GM21447 (cell line): ENCODE results near the gene CIB4.

Experiments
- ATAC-seq: cut with Tn5 transposase; IDR thresholded peaks from one replicate; pipeline ENCODE4 v1.9.1; 2021; ENCODE audit not compliant: unreplicated experiment

Gene CIB4

DNA sequence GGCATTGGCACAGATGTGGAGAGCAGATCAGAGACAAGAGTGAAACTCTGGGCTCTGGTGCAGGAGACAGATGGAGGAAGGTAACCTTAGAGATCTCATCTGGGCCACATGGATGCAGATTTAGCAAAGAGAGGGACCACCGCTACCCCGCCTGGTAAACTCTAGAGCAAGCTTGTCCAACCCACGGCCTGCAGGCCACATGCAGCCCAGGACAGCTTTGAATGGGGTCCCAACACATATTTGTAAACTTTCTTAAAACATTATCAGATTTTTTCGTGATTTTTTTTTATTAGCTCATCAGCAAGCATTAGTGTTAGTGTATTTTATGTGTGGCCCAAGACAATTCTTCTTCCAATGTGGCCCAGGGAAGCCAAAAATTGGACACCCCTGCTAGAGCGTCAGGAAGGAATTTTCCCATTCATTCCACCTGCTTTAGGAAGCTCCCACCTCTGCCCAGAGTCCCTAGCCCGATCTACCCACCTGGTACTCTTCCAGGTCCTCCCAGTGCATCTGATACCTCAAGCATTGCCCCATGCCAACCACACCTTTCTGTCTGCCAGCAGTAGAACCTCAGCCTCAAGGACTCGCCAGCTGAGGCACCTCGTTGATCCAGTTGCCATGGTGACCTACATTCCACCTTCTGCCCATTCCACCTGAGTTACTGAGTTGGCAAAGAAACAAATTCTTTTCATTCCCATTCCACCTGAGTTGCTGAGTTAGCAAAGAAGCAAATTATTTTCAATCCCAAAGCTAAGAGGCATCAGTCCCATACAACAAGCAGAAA is at the start of gene CIB4:
Gene CIB4, minus strand, starts transcription at position 586 of the 784 bp plus-strand sequence. Its CDS starts 52 bp downstream, at position 534.
- ATAC-seq, result no peak

- no peak for ATAC-seq
These were observed 46.6 kb upstream of the CIB4 start for GRCh38 chr2:26687801-26688200.

GRCh38 chr2:26687328-26687727 is 46.2 kb upstream of the CIB4 start:
- no peak for ATAC-seq

- no peak for ATAC-seq
These were observed 45.0 kb upstream of the CIB4 start for GRCh38 chr2:26685989-26686839.

DNA sequence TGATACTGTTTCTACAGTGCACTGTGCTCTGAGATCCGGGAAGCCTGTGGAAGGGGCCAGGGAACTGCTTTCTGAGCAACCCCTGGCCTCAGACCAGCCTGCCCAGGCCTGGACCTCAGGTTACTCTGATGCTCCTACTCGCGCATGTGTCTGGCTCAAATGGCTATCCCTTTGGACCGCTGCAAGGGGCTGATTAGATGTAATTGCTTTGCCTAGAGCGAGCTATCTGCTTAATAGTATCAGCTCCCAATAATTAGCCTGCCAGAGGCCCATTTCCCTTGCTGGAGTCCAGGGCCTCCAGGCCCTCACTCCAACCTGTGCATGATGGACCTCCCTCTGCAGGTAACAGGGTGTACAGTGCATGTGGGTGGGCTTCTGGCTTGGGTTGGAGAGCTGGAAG is 44.2 kb upstream of the CIB4 start:
- no peak for ATAC-seq

DNA sequence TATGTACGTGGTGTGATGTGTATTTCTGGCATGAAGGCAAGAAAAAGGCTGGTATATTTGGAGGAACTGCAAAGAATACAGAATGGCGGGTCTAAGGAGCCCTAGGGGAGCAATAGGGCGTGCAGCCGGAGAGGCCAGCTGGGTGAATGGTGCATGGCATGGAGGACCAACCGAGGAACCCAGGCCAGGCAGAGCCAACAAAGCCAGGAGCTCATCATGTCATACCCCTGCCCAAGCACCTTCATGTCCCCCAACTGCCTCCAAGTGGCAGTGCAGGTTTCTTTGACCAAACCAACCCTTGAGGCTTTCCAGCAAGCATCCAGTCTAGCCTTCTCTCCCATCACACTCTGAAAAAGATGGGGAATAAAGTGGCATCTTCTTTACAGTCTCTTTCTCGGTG is 42.4 kb upstream of the CIB4 start:
- no peak for ATAC-seq

DNA sequence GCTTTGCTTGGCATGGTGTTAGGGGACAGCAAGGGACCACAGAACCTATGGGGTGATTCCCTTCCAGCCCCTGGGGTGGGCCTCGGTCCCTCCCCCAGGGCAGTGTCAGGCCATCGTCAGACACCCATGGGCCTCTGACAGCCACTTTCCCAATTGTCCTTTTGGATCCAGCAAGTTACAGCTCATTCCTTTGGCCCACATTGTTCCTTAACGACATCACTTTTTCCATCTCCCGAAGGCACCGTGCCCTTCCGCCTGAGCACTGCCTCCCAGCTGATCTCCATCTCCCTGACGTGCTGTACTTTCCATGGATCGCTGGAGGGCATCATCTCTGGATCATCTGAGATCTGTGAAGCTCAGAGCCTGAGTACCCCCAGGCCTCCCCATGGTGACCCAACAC is 41.0 kb upstream of the CIB4 start:
- ATAC-seq, result no peak

DNA sequence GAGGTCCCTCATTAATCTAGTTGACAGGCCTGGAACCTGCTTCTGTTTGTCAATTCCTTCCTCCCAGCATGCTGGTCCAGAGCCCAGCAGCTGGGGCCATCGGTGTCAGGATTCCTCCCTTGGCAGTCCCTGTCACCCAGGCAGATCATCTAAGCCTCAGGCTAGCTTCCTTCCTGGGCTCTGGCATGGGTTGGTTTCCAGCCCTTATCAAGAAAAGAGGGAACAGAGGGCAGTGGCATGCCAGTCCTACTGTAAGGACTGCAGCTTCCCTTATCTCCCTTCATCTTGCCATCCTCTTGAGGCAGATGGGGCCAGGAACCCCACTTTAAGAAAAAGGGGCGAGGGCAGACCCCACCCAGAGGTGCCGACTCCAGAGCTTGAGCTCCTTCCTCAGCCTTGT is 40.5 kb upstream of the CIB4 start:
- ATAC-seq, result no peak

DNA sequence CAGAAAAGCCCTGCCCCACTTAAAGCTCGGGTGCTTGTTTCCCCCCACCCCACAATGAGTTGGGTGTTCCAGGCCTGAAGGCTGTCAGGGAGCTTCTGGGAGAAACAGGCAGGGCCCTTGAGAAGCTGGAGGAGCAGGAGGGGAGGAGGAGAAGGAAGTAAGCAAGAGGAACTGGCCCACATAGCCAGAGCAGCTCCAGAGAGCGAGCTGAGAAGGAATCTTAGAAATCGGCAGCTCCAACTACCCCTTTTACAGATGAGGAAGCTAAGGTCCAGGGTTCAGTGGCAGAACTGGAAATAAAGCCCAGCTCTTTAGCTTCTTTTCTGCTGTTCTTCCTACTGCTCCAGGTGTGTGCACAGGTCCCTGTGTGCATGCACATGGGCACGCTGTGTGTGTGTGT is 38.7 kb upstream of the CIB4 start:
- ATAC-seq, result no peak

DNA sequence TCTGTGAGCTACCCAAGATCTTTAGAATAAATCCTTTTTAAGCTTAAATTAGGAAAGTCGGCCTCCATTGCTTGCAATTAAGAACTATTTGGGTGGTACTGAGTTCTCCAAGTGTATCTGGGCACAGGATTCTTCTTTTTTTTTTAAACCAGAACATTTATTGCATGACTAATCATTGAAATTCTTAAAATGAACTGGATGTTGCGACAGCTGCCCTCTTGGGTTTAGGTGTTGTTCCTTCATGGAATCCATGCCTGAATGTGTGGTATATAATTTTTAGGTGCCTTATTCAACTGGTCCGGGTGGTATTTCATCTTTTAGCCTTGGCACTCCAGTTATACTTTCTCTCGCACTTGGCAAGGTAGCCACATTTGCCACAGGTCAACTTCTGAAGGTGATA is 36.9 kb upstream of the CIB4 start:
- ATAC-seq, result no peak

DNA sequence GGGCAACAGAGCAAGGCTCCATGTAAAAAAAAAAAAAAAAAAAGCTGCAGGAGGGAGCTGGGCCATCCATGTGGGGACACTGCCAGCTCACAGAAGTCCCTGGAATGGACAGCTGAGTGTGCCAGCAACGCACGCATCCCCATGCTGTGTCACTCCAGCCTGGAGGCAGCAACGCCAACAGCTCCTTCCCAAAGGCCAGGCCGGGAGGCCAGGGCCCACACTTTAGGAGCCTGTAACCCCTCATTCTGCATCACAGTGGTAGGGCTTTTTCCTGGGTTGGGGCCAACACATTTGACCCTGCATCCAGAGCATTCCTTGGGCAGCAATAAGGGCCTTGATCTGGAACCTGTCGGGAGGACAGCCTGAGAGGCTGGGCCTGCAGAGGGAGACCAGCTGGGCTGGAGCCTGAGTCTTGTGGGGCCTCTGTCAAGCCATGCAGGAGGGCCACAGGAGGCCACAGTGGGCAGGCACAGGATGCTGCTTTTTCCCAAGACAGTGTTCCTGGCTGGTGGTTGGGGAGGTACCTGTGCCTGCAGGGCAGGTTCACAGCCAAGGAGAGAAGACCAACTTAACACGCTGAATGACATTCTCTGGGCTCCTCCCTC is 34.6 kb upstream of the CIB4 start:
- no peak for ATAC-seq

GRCh38 chr2:26674771-26675170 is 33.6 kb upstream of the CIB4 start:
- no peak for ATAC-seq

- no peak for ATAC-seq
These were observed 33.0 kb upstream of the CIB4 start for GRCh38 chr2:26674002-26674751.

DNA sequence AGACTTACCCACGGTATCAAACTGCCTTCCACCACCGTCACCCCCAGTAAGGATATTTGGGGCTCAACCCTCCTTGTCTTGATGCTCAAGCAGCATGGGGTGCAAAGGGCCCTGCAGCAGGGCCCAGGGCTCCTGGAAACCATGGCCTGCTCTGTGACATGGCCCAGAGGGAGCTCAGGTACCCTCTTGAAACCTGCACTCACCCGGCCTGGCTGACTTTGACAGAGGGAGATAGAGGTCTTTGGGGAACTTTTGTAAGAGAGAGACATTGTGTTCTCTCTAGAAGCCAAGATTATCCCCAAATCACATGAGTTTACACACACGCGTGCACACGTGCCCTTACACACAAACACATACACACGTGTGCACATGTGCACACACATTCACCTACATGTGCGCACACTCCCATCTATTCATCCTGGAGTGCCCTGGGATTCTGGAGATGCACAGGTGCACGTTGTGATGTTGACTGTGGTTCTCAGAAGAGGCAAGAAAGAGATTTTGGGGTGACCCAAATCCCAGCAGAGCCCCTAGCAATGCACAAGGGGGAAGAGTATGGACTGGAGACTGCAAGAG is 31.7 kb upstream of the CIB4 start:
- ATAC-seq, result no peak

DNA sequence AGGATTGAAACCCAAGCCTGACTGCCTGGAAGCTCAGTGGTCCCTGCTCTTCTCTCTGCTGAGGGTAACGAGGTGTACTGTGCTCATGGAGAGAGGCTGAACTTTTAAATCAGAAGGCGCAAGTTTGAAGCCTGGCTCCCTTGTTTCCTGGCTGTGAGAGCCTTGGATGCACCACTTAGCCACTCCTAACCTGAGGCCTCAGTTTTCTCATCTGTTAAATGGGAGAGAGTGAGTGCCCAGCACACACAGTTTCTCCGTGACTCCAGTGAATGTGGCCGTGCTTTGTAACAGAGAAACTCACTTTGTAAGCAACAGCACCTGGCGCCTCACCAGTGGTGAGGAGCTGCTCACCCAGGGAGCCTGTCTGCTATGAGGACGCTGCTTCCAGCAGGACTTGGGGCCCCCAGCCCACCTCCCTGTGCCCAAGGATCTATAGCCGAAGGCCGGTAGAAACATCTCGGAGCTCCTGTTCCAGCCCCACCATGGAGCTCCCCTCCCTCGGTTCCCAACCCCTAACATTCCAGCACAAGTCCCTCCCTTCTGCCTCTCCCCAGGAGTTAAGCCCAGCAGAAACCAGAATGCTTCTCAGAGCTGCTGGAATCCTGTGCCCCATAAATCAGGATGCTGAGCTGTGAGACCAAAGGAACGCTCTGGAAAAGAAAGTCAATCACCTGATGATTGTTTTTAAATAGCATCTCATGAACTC is 31.1 kb upstream of the CIB4 start:
- ATAC-seq, result no peak

- ATAC-seq, result no peak
These were observed 30.5 kb upstream of the CIB4 start for GRCh38 chr2:26671691-26672090.

- ATAC-seq, result no peak
These were observed 29.8 kb upstream of the CIB4 start for GRCh38 chr2:26670931-26671460.

DNA sequence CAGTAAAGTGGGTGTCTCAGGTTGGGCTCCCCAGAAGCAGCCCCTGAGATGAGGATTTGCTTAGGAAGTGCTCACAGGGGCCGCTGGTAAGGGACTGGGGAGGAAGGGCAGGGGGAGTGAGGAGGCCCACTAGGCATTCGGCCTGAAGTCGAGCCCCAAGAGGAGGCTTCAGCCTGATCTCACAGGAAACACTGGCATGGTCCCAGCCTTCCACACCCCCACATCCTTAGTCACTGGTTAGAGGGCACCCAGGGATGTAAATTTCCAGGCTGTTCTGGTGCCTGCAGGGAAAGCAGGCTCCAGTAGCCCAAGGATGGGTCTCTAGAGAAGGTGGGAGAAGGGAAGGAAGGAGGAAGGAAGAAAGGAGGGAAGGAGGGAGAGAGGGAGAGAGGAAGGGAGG is 29.0 kb upstream of the CIB4 start:
- ATAC-seq, result no peak

DNA sequence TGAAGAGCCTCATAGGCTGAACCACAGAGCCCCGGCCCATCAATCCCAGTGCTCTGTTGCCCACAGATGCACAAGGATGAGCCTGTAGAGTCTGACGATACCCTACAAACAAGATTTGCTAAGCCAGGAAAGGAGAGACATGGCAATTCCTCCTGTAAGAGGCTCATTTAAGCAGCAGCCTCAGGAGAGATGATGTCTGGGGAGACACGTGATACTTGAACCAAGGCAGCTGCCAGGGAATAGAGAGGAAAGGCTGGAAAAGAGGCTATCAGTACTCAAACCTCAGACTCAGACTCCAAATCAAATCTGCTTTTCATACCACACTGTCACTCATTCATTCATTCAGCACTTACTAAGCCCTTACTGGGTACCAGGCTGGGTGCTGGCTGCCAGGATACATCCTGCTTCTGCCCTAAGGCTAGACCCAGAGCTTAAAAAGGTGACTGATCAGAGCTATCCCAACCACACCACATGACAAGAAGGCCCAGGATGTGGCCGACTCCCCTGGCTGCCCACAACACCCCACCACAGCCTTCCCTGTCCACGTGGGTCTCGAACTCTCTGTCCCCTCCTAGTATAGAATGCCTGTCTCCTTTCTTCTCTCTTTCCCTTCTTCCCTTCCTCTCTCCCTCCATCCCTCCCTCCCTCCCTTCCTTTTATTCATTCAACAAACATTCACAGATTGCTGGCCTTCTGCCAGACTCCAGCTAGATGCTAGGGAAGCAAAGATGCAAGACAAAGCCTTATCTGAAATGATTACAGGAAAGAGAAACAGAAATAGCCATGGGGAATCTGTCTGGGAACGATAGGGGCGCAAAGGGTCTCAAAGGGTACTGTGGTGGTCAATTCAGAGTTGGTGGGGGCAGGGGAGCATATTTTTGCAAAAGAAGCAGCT is 27.9 kb upstream of the CIB4 start:
- ATAC-seq, result no peak
